Large intestine (tissue), 3 donors: ENCODE results near the gene SPAG7. TPM values are rescaled to one million over a fixed set of nuclear protein-coding genes. Genes with fewer than 3 reads are reported as not detected.
A peak's percentile ranks its signal among the peaks of the same experiment; 100 is the strongest.

Experiments used
- DNase-seq, 2 donors: peaks; one replicate each; pipeline versions ENCODE4 v3.0.0 to v3.0.0-alpha.2; 2013
- H3K27ac ChIP-seq: one replicate; pipeline ENCODE4 v1.5.1; 2013; ENCODE audit warnings: low read length
- H3K27me3 ChIP-seq: 2 replicates; pipeline ENCODE4 v1.6.1; 2013; ENCODE audit warnings: low read length; ENCODE audit not compliant: control insufficient read depth, insufficient read depth
- H3K36me3 ChIP-seq: 2 replicates; pipeline ENCODE4 v1.6.1; 2013; ENCODE audit warnings: low read length; ENCODE audit not compliant: control insufficient read depth, insufficient read depth
- H3K4me1 ChIP-seq: one replicate; pipeline ENCODE4 v1.6.1; 2013; ENCODE audit warnings: low read length; ENCODE audit not compliant: control insufficient read depth, insufficient read depth
- H3K4me3 ChIP-seq: one replicate; pipeline ENCODE4 v1.5.1; 2013; ENCODE audit warnings: low read length
- H3K9me3 ChIP-seq: one replicate; pipeline ENCODE4 v1.6.1; 2013; ENCODE audit warnings: mild to moderate bottlenecking, low read depth, low read length, moderate library complexity; ENCODE audit not compliant: control insufficient read depth
- WGBS: methylation state at CpG from one replicate; pipeline ENCODE4 v1.1.5; 2013; ENCODE audit warnings: low lambda C conversion rate; ENCODE audit not compliant: insufficient coverage; 5-methylcytosine and 5-hydroxymethylcytosine counted together
- polyA plus RNA-seq: library from polyadenylated mRNA; unstranded; fragments of 120-200 nt; gene quantifications from one replicate; pipeline ENCODE4 v1.2.1, GENCODE V29; 2013

SPAG7 gene
- polyA plus RNA-seq, 1 donor = 82.0 TPM

- no peaks in the 10 kb centered on the region for H3K9me3 ChIP-seq
- no CpG with 5 or more reads among the region's 55 CpGs for WGBS
- no peaks in the 10 kb centered on the region for H3K27me3 ChIP-seq
- DNase-seq = peak; percentile 38 to 41
- H3K4me1 ChIP-seq = peaks cover 16% of the 10 kb centered on the region
- peaks cover 31% of the 10 kb centered on the region for H3K36me3 ChIP-seq
- peak overlapping the region; percentile 96 for H3K4me3 ChIP-seq
- peak overlapping the region; percentile 88 for H3K27ac ChIP-seq
Observed at GRCh38 chr17:4998027-4998731, 30.6 kb upstream of the SPAG7 start.

GRCh38 chr17:4997302-4998026, 29.8 kb upstream of the SPAG7 start, which contains the start of the genes INCA1 and KIF1C:
TSS of gene INCA1 (minus strand) at chr17:4997522. CDS start at chr17:4994437, 3,085 bp downstream.
TSS of gene KIF1C (plus strand) at chr17:4997950. CDS start at chr17:5000247, 2,297 bp downstream.
- Histone ChIP-seq H3K27me3 (no peaks in the 10 kb centered on the region), H3K36me3 (peaks cover 25% of the 10 kb centered on the region), H3K27ac (peak within 1 kb of the TSS; percentile 90), H3K9me3 (no peaks in the 10 kb centered on the region), H3K4me1 (peaks cover 16% of the 10 kb centered on the region), H3K4me3 (peak within 1 kb of the TSS; percentile 96)
- peak; percentile 89 to 96 for DNase-seq
- no CpG with 5 or more reads among the region's 93 CpGs for WGBS

GRCh38 chr17:4994081-4994595, 26.5 kb upstream of the SPAG7 start:
- Histone ChIP-seq H3K4me1 (peaks cover 5% of the 10 kb centered on the region), H3K27ac (no peak overlapping the region), H3K36me3 (no peaks in the 10 kb centered on the region), H3K27me3 (no peaks in the 10 kb centered on the region), H3K9me3 (no peaks in the 10 kb centered on the region), H3K4me3 (no peak overlapping the region)
- no peak for DNase-seq
- WGBS = no CpG with 5 or more reads among the region's 6 CpGs

GRCh38 chr17:4987767-4988567, 20.4 kb upstream of the SPAG7 start:
- no peak for DNase-seq
- Histone ChIP-seq H3K4me3 (peak overlapping the region; percentile 96), H3K27ac (peak overlapping the region; percentile 87), H3K4me1 (peaks cover 21% of the 10 kb centered on the region), H3K9me3 (no peaks in the 10 kb centered on the region), H3K27me3 (no peaks in the 10 kb centered on the region), H3K36me3 (peaks cover 5% of the 10 kb centered on the region)
- WGBS = no CpG with 5 or more reads among the region's 30 CpGs

GRCh38 chr17:4986951-4987766, 19.5 kb upstream of the SPAG7 start, which contains the start of gene CAMTA2:
TSS of gene CAMTA2 (minus strand) at chr17:4987675. CDS start at chr17:4986222, 1,453 bp downstream.
- Histone ChIP-seq H3K4me3 (peak within 1 kb of the TSS; percentile 96), H3K4me1 (peaks cover 21% of the 10 kb centered on the region), H3K27ac (peak within 1 kb of the TSS; percentile 87), H3K27me3 (no peaks in the 10 kb centered on the region), H3K36me3 (peaks cover 8% of the 10 kb centered on the region), H3K9me3 (no peaks in the 10 kb centered on the region)
- no CpG with 5 or more reads among the region's 78 CpGs for WGBS
- DNase-seq = peak; percentile 68 to 89

GRCh38 chr17:4986403-4986802, 18.8 kb upstream of the SPAG7 start:
- peak overlapping the region; percentile 87 for H3K27ac ChIP-seq
- H3K4me3 ChIP-seq = peak overlapping the region; percentile 96
- WGBS = no CpG with 5 or more reads among the region's 5 CpGs
- DNase-seq = no peak
- H3K9me3 ChIP-seq = no peaks in the 10 kb centered on the region
- no peaks in the 10 kb centered on the region for H3K27me3 ChIP-seq
- peaks cover 21% of the 10 kb centered on the region for H3K4me1 ChIP-seq
- peaks cover 13% of the 10 kb centered on the region for H3K36me3 ChIP-seq

GRCh38 chr17:4982305-4982704, 14.7 kb upstream of the SPAG7 start:
- H3K4me3 ChIP-seq = no peak overlapping the region
- H3K27me3 ChIP-seq = no peaks in the 10 kb centered on the region
- DNase-seq = no peak
- peaks cover 48% of the 10 kb centered on the region for H3K36me3 ChIP-seq
- H3K27ac ChIP-seq = no peak overlapping the region
- WGBS = no CpG with 5 or more reads among the region's 5 CpGs
- peaks cover 11% of the 10 kb centered on the region for H3K4me1 ChIP-seq
- no peaks in the 10 kb centered on the region for H3K9me3 ChIP-seq

GRCh38 chr17:4980644-4981216, 13.1 kb upstream of the SPAG7 start:
- 20% methylated on average over 1 of the region's 6 CpGs for WGBS
- no peak overlapping the region for H3K27ac ChIP-seq
- DNase-seq = peak in 1 of 2 donors; percentile 46
- H3K4me3 ChIP-seq = no peak overlapping the region
- H3K27me3 ChIP-seq = no peaks in the 10 kb centered on the region
- peaks cover under 1% of the 10 kb centered on the region for H3K4me1 ChIP-seq
- peaks cover 57% of the 10 kb centered on the region for H3K36me3 ChIP-seq
- H3K9me3 ChIP-seq = no peaks in the 10 kb centered on the region

- Histone ChIP-seq H3K9me3 (no peaks in the 10 kb centered on the region), H3K4me1 (no peaks in the 10 kb centered on the region), H3K27ac (no peak overlapping the region), H3K4me3 (no peak overlapping the region), H3K27me3 (no peaks in the 10 kb centered on the region), H3K36me3 (peaks cover 70% of the 10 kb centered on the region)
- DNase-seq = no peak
Observed at GRCh38 chr17:4978726-4979125, 11.1 kb upstream of the SPAG7 start.
